HCT116 (cell line): ENCODE data around the gene PKNOX2. TPM values are rescaled to one million over a fixed set of nuclear protein-coding genes. Genes with fewer than 3 reads are reported as not detected.

ENCODE experiments used
- ATAC-seq: fragments of 200-7000 bp; cut with Tn5 transposase; 2 replicates; pipeline ENCODE4 v1.9.1; 2020; ENCODE audit warnings: mild to moderate bottlenecking, moderate library complexity
- BruUV-seq: library from RNA; stranded (reverse); fragments of 400-500 nt; replicated peaks from 2 replicates; lab custom pipeline; 2021; lab: Mats Ljungman, UMichigan
- CTCF ChIA-PET: fragments of 300-600 bp; sonication (Branson Sonifier 250); formaldehyde crosslinking; loops from one replicate; lab custom pipeline; 2021; ENCODE audit warnings: antibody characterized with exemption; lab: Charles Lee
- POLR2A ChIA-PET: fragments of 300-600, 350-600 bp; sonication (Branson Sonifier 250); formaldehyde crosslinking; loops from one replicate; lab custom pipeline; 2021; ENCODE audit warnings: antibody characterized with exemption; lab: Charles Lee
- RAD21 ChIA-PET, 2 experiments: fragments of 300-600 bp; sonication (Branson Sonifier 250); formaldehyde crosslinking; loops; one replicate each; lab custom pipeline; 2023; ENCODE audit warnings: low total read pairs in 2 of 2; ENCODE audit not compliant: uncharacterized antibody in 2 of 2, unreplicated experiment in 2 of 2, low non-redundant PET in 1 of 2; lab: Charles Lee
- DNase-seq: peaks from one replicate; pipeline ENCODE4 v3.0.0-alpha.2; 2010; ENCODE audit warnings: low read depth, low spot score
- H2AFZ ChIP-seq: fragments of 200-600 bp; shearing (Covaris generic), sonication (generic); 2 replicates; pipeline ENCODE4 v1.6.1; 2017; ENCODE audit warnings: low read depth, mixed run types, mixed read lengths, antibody characterized with exemption, low read length; ENCODE audit not compliant: poor library complexity, severe bottlenecking
- H3K27ac ChIP-seq: 2 replicates; pipeline ENCODE4 v1.5.1; 2012; ENCODE audit warnings: low read depth, low read length
- H3K27me3 ChIP-seq: fragments of 200-600 bp; sonication (generic); 2 replicates; pipeline ENCODE4 v1.6.1; 2016; ENCODE audit warnings: mixed run types, low read length, mixed read lengths; ENCODE audit not compliant: insufficient read depth
- H3K36me3 ChIP-seq, 2 experiments: fragments of 200-500 bp in 1 of 2; fragments of 200-600 bp in 1 of 2; sonication (Bioruptor generic) in 1 of 2; sonication (generic) in 1 of 2; 2 replicates each; pipeline versions ENCODE4 v1.5.1 to v1.6.1; 2014 to 2016; ENCODE audit warnings: low read length in 2 of 2, inconsistent platforms in 1 of 2, mixed read lengths in 1 of 2, mixed run types in 1 of 2; ENCODE audit not compliant: insufficient read depth in 2 of 2, control insufficient read depth in 1 of 2
- H3K4me1 ChIP-seq, 2 experiments: fragments of 200-600 bp in 1 of 2; sonication (generic) in 1 of 2; 2 replicates each; pipeline versions ENCODE4 v1.5.1 to v1.6.1; 2012 to 2017; ENCODE audit warnings: low read length in 2 of 2, inconsistent platforms in 1 of 2, mild to moderate bottlenecking in 1 of 2, mixed read lengths in 1 of 2, mixed run types in 1 of 2, moderate library complexity in 1 of 2; ENCODE audit not compliant: insufficient read depth in 2 of 2, control insufficient read depth in 1 of 2
- H3K4me2 ChIP-seq: fragments of 200-600 bp; sonication (generic); 2 replicates; pipeline ENCODE4 v1.6.1; 2017; ENCODE audit warnings: mixed run types, low read length, mixed read lengths
- H3K4me3 ChIP-seq, 2 experiments: fragments of 200-600 bp in 1 of 2; sonication (generic) in 1 of 2; replicated peaks in 1 of 2; 2 replicates each; pipeline ENCODE4 v1.5.1; 2011 to 2016; ENCODE audit warnings: low read length in 2 of 2, control low read depth in 1 of 2, low read depth in 1 of 2, mild to moderate bottlenecking in 1 of 2, mixed read lengths in 1 of 2, mixed run types in 1 of 2
- H3K79me2 ChIP-seq: fragments of 200-600 bp; sonication (generic); 2 replicates; pipeline ENCODE4 v1.6.1; 2017; ENCODE audit warnings: mild to moderate bottlenecking, mixed run types, low read length, moderate library complexity, mixed read lengths; ENCODE audit not compliant: insufficient read depth
- H3K9ac ChIP-seq: fragments of 200-600 bp; sonication (generic); 2 replicates; pipeline ENCODE4 v1.6.1; 2016; ENCODE audit warnings: low read length, mixed read lengths
- H3K9me2 ChIP-seq: fragments of 200-600 bp; sonication (generic), shearing (Covaris generic); 2 replicates; pipeline ENCODE4 v1.6.1; 2017; ENCODE audit warnings: mixed run types, mild to moderate bottlenecking, moderate library complexity; ENCODE audit not compliant: insufficient read depth
- H3K9me3 ChIP-seq, 2 experiments: fragments of 200-500 bp in 1 of 2; fragments of 200-600 bp in 1 of 2; sonication (Bioruptor generic) in 1 of 2; sonication (generic) in 1 of 2; 2 replicates each; pipeline ENCODE4 v1.6.1; 2014 to 2017; ENCODE audit warnings: low read length in 2 of 2, mixed read lengths in 2 of 2, inconsistent platforms in 1 of 2, low read depth in 1 of 2, mild to moderate bottlenecking in 1 of 2, mixed run types in 1 of 2, moderate library complexity in 1 of 2; ENCODE audit not compliant: control insufficient read depth in 1 of 2, insufficient read depth in 1 of 2
- H4K20me1 ChIP-seq: fragments of 200-600 bp; sonication (generic), shearing (Covaris generic); 2 replicates; pipeline ENCODE4 v1.6.1; 2017; ENCODE audit warnings: mixed run types, mild to moderate bottlenecking, moderate library complexity; ENCODE audit not compliant: insufficient read depth
- CEBPB ChIP-seq: IDR thresholded peaks from 2 replicates; pipeline ENCODE4 v1.6.1; 2012; ENCODE audit warnings: low read depth
- ELF1 ChIP-seq: IDR thresholded peaks from 2 replicates; pipeline ENCODE4 v1.6.1; 2012; ENCODE audit warnings: low read depth, borderline replicate concordance
- EZH2 ChIP-seq: fragments of 200-600 bp; sonication (generic); IDR thresholded peaks from 2 replicates; pipeline ENCODE4 v1.6.1; 2017; ENCODE audit warnings: antibody characterized with exemption, mixed run types
- EZH2phosphoT487 ChIP-seq: fragments of 200-600 bp; IDR thresholded peaks from 2 replicates; pipeline ENCODE4 v1.6.1; 2018; ENCODE audit warnings: antibody characterized with exemption, borderline replicate concordance
- FOSL1 ChIP-seq: IDR thresholded peaks from 2 replicates; pipeline ENCODE4 v1.6.1; 2012; ENCODE audit warnings: low read depth
- JUND ChIP-seq: IDR thresholded peaks from 2 replicates; pipeline ENCODE4 v1.6.1; 2012
- POLR2A ChIP-seq: IDR thresholded peaks from 2 replicates; pipeline ENCODE4 v1.7.0; 2011; ENCODE audit warnings: borderline replicate concordance; ENCODE audit not compliant: insufficient read depth, insufficient read length; ENCODE audit errors: extremely low read depth
- POLR2AphosphoS5 ChIP-seq: IDR thresholded peaks from 2 replicates; pipeline ENCODE4 v1.6.1; 2011; ENCODE audit warnings: mild to moderate bottlenecking, low read depth, low read length, moderate library complexity
- RAD21 ChIP-seq: IDR thresholded peaks from 2 replicates; pipeline ENCODE4 v1.6.1; 2012; ENCODE audit warnings: low read depth, mild to moderate bottlenecking
- SIN3A ChIP-seq: IDR thresholded peaks from 2 replicates; pipeline ENCODE4 v1.6.1; 2012; ENCODE audit warnings: low read depth
- SP1 ChIP-seq: IDR thresholded peaks from 2 replicates; pipeline ENCODE4 v1.6.1; 2012; ENCODE audit warnings: low read depth
- SRF ChIP-seq: IDR thresholded peaks from 2 replicates; pipeline ENCODE4 v1.6.1; 2012; ENCODE audit warnings: low read depth
- TCF7L2 ChIP-seq: IDR thresholded peaks from 2 replicates; pipeline ENCODE4 v1.7.0; 2011; ENCODE audit warnings: borderline replicate concordance, inconsistent platforms; ENCODE audit not compliant: insufficient read depth, insufficient read length; ENCODE audit errors: extremely low read depth
- YY1 ChIP-seq: IDR thresholded peaks from 2 replicates; pipeline ENCODE4 v1.6.1; 2011; ENCODE audit warnings: low read length, low read depth, moderate library complexity, mild to moderate bottlenecking; ENCODE audit not compliant: insufficient replicate concordance; ENCODE audit errors: extremely low read depth
- intact Hi-C: fragments of 100-400 bp; cut with micrococcal nuclease; formaldehyde crosslinking; loops from 2 replicates; pipeline ENCODE4 v1.10.0; 2022
- total RNA-seq: library from RNA; stranded (reverse); gene quantifications from one replicate; pipeline ENCODE4 v1.2.1, GENCODE V29; 2021; ENCODE audit not compliant: unreplicated experiment
- TF ChIP-seq, protein P1 (sequence below): IDR thresholded peaks from 2 replicates; pipeline ENCODE4 v1.6.1; 2012; ENCODE audit warnings: low read depth
- TF ChIP-seq, protein P2 (sequence below): IDR thresholded peaks from 2 replicates; pipeline ENCODE4 v1.6.1; 2012
- TF ChIP-seq, protein P3 (sequence below): IDR thresholded peaks from 2 replicates; pipeline ENCODE4 v1.6.1; 2011; ENCODE audit warnings: mild to moderate bottlenecking, low read length, moderate library complexity; ENCODE audit not compliant: insufficient replicate concordance; ENCODE audit errors: extremely low read depth

Gene PKNOX2
- total RNA-seq, 1 experiment from 2014 or later: 0.20 TPM

DNA sequence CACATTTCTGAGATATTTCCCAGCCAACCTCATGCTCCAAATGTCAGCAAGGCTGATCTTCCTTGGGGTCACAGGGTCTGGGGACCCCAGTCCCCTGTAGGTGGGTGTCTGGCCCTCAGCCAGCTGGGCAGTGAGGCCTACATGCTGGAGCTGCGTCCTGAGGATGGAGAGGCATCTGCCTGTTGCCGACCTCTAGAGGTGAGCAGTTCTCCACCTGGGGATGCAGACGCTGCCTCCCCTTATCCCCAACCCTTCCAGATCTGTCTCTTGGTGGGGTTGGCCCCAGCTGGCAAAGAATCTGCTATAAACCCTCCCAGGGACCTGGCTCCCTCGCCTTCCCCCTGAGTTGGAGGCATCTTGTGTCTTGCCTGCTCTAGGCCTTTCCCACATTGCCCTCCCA, 79.6 kb downstream of the PKNOX2 start:
- no peaks in the 10 kb centered on the region for H3K79me2 ChIP-seq
- H3K27ac ChIP-seq: no peak overlapping the region
- no peaks in the 10 kb centered on the region for H3K9me3 ChIP-seq
- no peak for TF ChIP-seq SRF
- no peak for TF ChIP-seq SP1
- TF ChIP-seq FOSL1: no peak
- H2AFZ ChIP-seq: no peak overlapping the region
- DNase-seq (no peak), ATAC-seq (no peak)
- ChIA-PET CTCF (no interaction called here), RAD21 (no interaction called here), POLR2A (no interaction called here)
- no peak overlapping the region for H3K9ac ChIP-seq
- H3K4me2 ChIP-seq: no peak overlapping the region
- H3K27me3 ChIP-seq: peaks cover 18% of the 10 kb centered on the region
- H4K20me1 ChIP-seq: no peaks in the 10 kb centered on the region
- no peak overlapping the region for H3K4me3 ChIP-seq
- no peaks in the 10 kb centered on the region for H3K4me1 ChIP-seq
- intact Hi-C loops: no loop called here
- no TSS peak for BruUV-seq
- H3K36me3 ChIP-seq: no peaks in the 10 kb centered on the region
- no peaks in the 10 kb centered on the region for H3K9me2 ChIP-seq

DNA sequence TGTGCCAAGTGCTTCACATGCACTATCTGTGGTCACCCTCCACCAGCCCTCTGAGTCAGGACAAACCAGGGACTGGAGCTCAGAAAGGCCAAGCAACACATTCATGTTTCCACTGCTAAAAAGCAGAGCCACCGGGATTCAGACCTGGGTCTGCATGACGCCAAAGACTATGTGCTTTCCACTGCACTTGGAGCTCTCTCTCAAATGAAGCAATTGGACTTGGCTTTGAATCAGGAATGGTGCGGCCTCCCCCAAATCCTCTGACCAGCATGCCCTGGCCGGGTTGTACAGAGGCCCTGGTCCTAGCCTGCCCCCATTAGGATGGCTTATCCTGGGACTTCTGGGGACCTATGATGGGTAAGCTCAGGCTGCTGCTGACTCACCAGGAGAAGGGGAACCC, 80.7 kb downstream of the PKNOX2 start:
- Histone ChIP-seq H3K9me3 (no peaks in the 10 kb centered on the region), H3K36me3 (no peaks in the 10 kb centered on the region), H2AFZ (no peak overlapping the region), H4K20me1 (no peaks in the 10 kb centered on the region), H3K27ac (no peak overlapping the region), H3K4me1 (no peaks in the 10 kb centered on the region), H3K9me2 (no peaks in the 10 kb centered on the region), H3K4me2 (no peak overlapping the region), H3K4me3 (no peak overlapping the region), H3K27me3 (peaks cover 14% of the 10 kb centered on the region), H3K79me2 (no peaks in the 10 kb centered on the region), H3K9ac (no peak overlapping the region)
- POLR2A ChIA-PET: no interaction called here
- CTCF ChIA-PET: no interaction called here
- DNase-seq (no peak), ATAC-seq (no peak)
- RAD21 ChIA-PET: no interaction called here
- no TSS peak for BruUV-seq
- intact Hi-C loops: no loop called here
- TF ChIP-seq ELF1 (no peak), POLR2AphosphoS5 (no peak), CEBPB (no peak), RAD21 (no peak), EZH2phosphoT487 (no peak), POLR2A (no peak), YY1 (no peak), JUND (no peak), EZH2 (no peak), TCF7L2 (no peak), SP1 (no peak), SIN3A (no peak)
- TF ChIP-seq, protein P1, sequence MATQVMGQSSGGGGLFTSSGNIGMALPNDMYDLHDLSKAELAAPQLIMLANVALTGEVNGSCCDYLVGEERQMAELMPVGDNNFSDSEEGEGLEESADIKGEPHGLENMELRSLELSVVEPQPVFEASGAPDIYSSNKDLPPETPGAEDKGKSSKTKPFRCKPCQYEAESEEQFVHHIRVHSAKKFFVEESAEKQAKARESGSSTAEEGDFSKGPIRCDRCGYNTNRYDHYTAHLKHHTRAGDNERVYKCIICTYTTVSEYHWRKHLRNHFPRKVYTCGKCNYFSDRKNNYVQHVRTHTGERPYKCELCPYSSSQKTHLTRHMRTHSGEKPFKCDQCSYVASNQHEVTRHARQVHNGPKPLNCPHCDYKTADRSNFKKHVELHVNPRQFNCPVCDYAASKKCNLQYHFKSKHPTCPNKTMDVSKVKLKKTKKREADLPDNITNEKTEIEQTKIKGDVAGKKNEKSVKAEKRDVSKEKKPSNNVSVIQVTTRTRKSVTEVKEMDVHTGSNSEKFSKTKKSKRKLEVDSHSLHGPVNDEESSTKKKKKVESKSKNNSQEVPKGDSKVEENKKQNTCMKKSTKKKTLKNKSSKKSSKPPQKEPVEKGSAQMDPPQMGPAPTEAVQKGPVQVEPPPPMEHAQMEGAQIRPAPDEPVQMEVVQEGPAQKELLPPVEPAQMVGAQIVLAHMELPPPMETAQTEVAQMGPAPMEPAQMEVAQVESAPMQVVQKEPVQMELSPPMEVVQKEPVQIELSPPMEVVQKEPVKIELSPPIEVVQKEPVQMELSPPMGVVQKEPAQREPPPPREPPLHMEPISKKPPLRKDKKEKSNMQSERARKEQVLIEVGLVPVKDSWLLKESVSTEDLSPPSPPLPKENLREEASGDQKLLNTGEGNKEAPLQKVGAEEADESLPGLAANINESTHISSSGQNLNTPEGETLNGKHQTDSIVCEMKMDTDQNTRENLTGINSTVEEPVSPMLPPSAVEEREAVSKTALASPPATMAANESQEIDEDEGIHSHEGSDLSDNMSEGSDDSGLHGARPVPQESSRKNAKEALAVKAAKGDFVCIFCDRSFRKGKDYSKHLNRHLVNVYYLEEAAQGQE: no peak
- TF ChIP-seq, protein P2, sequence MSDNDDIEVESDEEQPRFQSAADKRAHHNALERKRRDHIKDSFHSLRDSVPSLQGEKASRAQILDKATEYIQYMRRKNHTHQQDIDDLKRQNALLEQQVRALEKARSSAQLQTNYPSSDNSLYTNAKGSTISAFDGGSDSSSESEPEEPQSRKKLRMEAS: no peak
- TF ChIP-seq, protein P3, sequence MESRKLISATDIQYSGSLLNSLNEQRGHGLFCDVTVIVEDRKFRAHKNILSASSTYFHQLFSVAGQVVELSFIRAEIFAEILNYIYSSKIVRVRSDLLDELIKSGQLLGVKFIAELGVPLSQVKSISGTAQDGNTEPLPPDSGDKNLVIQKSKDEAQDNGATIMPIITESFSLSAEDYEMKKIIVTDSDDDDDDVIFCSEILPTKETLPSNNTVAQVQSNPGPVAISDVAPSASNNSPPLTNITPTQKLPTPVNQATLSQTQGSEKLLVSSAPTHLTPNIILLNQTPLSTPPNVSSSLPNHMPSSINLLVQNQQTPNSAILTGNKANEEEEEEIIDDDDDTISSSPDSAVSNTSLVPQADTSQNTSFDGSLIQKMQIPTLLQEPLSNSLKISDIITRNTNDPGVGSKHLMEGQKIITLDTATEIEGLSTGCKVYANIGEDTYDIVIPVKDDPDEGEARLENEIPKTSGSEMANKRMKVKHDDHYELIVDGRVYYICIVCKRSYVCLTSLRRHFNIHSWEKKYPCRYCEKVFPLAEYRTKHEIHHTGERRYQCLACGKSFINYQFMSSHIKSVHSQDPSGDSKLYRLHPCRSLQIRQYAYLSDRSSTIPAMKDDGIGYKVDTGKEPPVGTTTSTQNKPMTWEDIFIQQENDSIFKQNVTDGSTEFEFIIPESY: no peak
